Heart right ventricle (tissue), 16 donors: Measurements from ENCODE around the gene THSD4. TPM values are rescaled to one million over a fixed set of nuclear protein-coding genes. Genes with fewer than 3 reads are reported as not detected.

Experiments
- ATAC-seq, 8 donors: fragments of 200-7000 bp; cut with Tn5 transposase; one replicate each; pipeline ENCODE4 v1.9.1; 2020; ENCODE audit warnings: mild to moderate bottlenecking in 8 of 8, moderate library complexity in 8 of 8, moderate number of reproducible peaks in 1 of 8
- DNase-seq, 2 donors: peaks; one replicate each; pipeline ENCODE4 v3.0.0-alpha.2; 2020
- H3K27ac ChIP-seq, 10 donors: fragments of 200-600 bp; sonication (generic) in 2 of 10; one replicate each; pipeline versions ENCODE4 v1.5.0 to v1.8.0; 2020 to 2022; ENCODE audit warnings: mild to moderate bottlenecking in 3 of 10
- H3K27me3 ChIP-seq, 7 donors: fragments of 200-600 bp; one replicate each; pipeline ENCODE4 v1.8.0; 2021 to 2022; ENCODE audit warnings: mild to moderate bottlenecking in 2 of 7
- H3K36me3 ChIP-seq, 9 donors: fragments of 200-600 bp; sonication (generic) in 1 of 9; one replicate each; pipeline versions ENCODE4 v1.5.0 to v1.8.0; 2020 to 2022; ENCODE audit warnings: mild to moderate bottlenecking in 2 of 9
- H3K4me1 ChIP-seq, 9 donors: fragments of 200-600 bp; sonication (generic) in 1 of 9; one replicate each; pipeline versions ENCODE4 v1.5.0 to v1.8.0; 2020 to 2022; ENCODE audit warnings: mild to moderate bottlenecking in 4 of 9
- H3K4me3 ChIP-seq, 10 donors: fragments of 200-600 bp; sonication (generic) in 2 of 10; one replicate each; pipeline versions ENCODE4 v1.5.0 to v1.8.0; 2020 to 2022; ENCODE audit warnings: mild to moderate bottlenecking in 7 of 10, moderate library complexity in 2 of 10
- H3K9me3 ChIP-seq, 11 donors: fragments of 200-600 bp in 10 of 11; sonication (generic) in 2 of 11; one replicate each; pipeline versions ENCODE4 v1.5.0 to v1.8.0; 2013 to 2022; ENCODE audit warnings: mild to moderate bottlenecking in 2 of 11, control low read depth in 1 of 11, moderate library complexity in 1 of 11
- CTCF ChIP-seq, 9 donors: fragments of 200-600 bp; sonication (generic) in 2 of 9; IDR thresholded peaks; one replicate each; pipeline versions ENCODE4 v1.5.0 to v1.8.0; 2021 to 2022; ENCODE audit warnings: antibody characterized with exemption in 9 of 9, mild to moderate bottlenecking in 5 of 9, moderate library complexity in 1 of 9
- WGBS, 2 donors: extraction: QIAGEN DNeasy Blood & Tissue Kit; methylation state at CpG; one replicate each; pipeline ENCODE4 v1.1.7; 2013; ENCODE audit warnings: inconsistent platforms in 1 of 2; 5-methylcytosine and 5-hydroxymethylcytosine counted together
- intact Hi-C, 10 donors: fragments of 100-400 bp; cut with DNase I; formaldehyde crosslinking; loops; one replicate each; pipeline versions ENCODE4 v1.11.1 to v1.14.2; 2022
- polyA plus RNA-seq, 2 donors: library from polyadenylated mRNA; stranded (reverse); fragments of 200-250 nt; gene quantifications; one replicate each; pipeline ENCODE4 v1.2.3, GENCODE V29; 2013
- total RNA-seq, 10 donors: library from RNA; stranded (reverse); fragmentation: NEBNext Ultra II Directional in 3 of 10; extraction: Animal tissue kit (Norgen Biotek cat#: 25700) in 3 of 10; gene quantifications; one replicate each; pipeline versions ENCODE4 v1.2.1 to v1.2.4, GENCODE V29; 2021 to 2023
- donor health status: Arrhythmogenic right ventricular cardiomyopathy.
- donor health status: ischemic (EF 13 %, LVEDD 7.1; RV severe dilation, severe dysfunction).
- donor health status: healthy with polysubstance abuse.
- donor health status: DM: no; HTN: yes; CAD: no.
- donor health status: DM: no; HTN: no; CAD: no.
- donor health status: ischemic (EF 25% LVEDD 6.9; RV normal size, moderate dysfunction).
- donor health status: ischemic (EF 25% LVEDD 5.7; RV mildly dilated, moderate dysfunction).
- donor health status: healthy.
- donor health status: DM: yes; HTN: yes; CAD: no.
- donor health status: Ischemic cardiomyopathy.
- donor health status: ischemic (EF 35%, LVEDD 5.7; RV mildly dilated, moderate dysfunction).
- donor health status: nonischemic (EF 11% LVEDD 7.7; RV severe dilation, severe dysfunction).
- donor health status: DM: yes; HTN: yes; CAD: no.
- donor health status: PGD.
- donor health status: ischemic (EF 29% LVEDD 5.4; RV normal size, mild dysfunction).
- donor health status: nonischemic (EF 23%, LVEDD 6.1; RV moderate dilation, normal function).

Gene THSD4
- total and polyA plus RNA-seq, 12 donors, result 20.8 to 212 (median 139) TPM

DNA sequence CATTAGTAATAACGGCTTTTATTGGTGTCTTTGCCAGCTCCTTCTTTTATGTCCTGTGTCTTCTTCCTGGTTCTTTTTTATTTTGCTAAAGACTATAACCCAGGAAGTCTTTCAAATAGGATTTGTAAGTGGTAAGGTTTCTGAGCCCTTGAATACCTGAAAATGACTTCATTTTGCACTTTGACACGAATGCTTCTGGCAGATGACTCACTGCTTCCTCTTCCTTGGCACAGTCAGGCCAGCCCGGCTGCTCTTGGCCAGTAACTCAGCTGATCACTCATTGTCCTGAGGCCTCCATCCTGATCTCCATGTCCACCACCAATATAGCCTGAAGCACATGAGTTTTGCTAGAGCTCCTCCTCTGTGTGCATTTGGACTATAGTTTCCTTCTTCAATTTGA is 646.4 kb downstream of the THSD4 start:
- peak in 6 of 8 donors; percentile 50 to 92 (median 77) for ATAC-seq
- H3K4me1 ChIP-seq, result peaks cover 0 to 12% (median 8%) of the 10 kb centered on the region in 9 donors
- intact Hi-C loops, result no loop called here

DNA sequence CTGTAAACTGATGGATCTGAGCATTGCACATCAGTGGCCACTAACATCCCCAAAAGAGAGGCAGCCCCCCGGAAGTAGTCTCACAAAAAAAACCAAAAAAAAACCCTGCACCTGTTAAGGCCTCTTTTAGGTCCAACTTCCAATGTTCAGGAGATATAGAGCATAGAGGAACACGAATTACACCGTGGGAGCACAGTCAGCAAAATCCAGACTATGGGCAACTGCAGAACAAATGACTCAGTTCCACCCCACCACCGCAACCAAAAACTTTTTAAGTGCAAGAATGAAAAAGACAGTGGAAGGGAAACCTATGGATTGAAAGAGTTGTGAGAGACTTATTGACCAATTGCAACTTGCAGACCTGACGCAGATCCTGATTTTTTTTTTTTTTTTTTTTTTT is 652.9 kb downstream of the THSD4 start:
- DNase-seq (no peak), ATAC-seq (no peak)
- no peaks in the 10 kb centered on the region for H3K9me3 ChIP-seq
- no peak for TF ChIP-seq CTCF (IDR thresholded peaks at IDR 0.05)
- no peaks in the 10 kb centered on the region for H3K27me3 ChIP-seq
- H3K27ac ChIP-seq, result no peak overlapping the region
- 95 to 96% methylated on average over 5 of the region's 5 CpGs for WGBS, 2 donors
- no peak overlapping the region for H3K4me3 ChIP-seq
- intact Hi-C loops, result no loop called here
- H3K4me1 ChIP-seq, result no peaks in the 10 kb centered on the region
- H3K36me3 ChIP-seq, result peaks cover 0 to 44% (median 0%) of the 10 kb centered on the region in 9 donors

More for the DNA sequence above, 646.4 kb downstream of the THSD4 start:
- Histone ChIP-seq H3K4me3 (no peak overlapping the region), H3K27me3 (no peaks in the 10 kb centered on the region), H3K27ac (peak overlapping the region in 3 of 10 donors; percentile 23 to 59 (median 28)), H3K9me3 (peaks cover 0 to 19% (median 10%) of the 10 kb centered on the region in 11 donors), H3K36me3 (peaks cover 0 to 51% (median 0%) of the 10 kb centered on the region in 9 donors)
- 33 to 36% methylated on average over 3 of the region's 3 CpGs for WGBS, 2 donors
- TF ChIP-seq CTCF (IDR thresholded peaks at IDR 0.05), result no peak
- DNase-seq, result no peak

DNA sequence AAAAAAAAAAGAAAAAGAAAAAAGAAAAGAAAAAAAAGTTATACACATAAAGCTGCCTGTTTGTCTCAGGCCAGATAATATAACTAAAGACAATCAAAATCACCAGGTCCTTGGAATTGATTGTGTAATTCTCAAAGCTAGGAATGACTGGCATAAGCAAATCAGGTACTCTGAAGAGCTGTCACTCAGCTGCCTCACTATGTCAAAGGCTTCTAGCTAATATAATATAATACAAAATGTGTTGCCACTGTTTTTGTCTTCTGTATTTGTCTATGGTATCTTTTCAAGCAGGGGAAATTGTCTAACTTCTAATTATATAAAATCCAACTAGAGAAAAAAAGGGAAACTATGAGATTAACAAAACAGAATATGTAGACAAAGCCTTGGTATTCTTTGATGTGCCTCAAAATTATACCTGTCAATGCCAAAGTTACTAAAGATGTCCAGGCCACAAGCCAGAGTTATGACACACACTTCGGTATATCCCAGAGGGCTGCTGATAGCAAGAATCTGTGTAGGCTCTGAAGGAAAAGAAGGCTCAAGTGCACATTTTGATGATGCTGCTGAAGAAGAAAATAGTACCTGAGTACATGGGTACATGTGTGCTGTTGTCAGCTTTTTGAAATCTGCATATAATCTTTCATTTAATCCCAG is 658.1 kb downstream of the THSD4 start:
- Histone ChIP-seq H3K9me3 (no peaks in the 10 kb centered on the region), H3K27me3 (no peaks in the 10 kb centered on the region), H3K36me3 (peaks cover 0 to 25% (median 0%) of the 10 kb centered on the region in 9 donors), H3K27ac (no peak overlapping the region), H3K4me3 (no peak overlapping the region), H3K4me1 (no peaks in the 10 kb centered on the region)
- no peak for DNase-seq
- ATAC-seq, result no peak
- intact Hi-C loops, result loop anchor here in 1 of 10 donors (10.0 kb wide), 1 partner anchor 381 kb away; no protein-coding TSS in a partner anchor
- WGBS, 2 donors, result 37 to 56% methylated on average over 1 of the region's 1 CpG
- no peak for TF ChIP-seq CTCF (IDR thresholded peaks at IDR 0.05)

GRCh38 chr15:71775856-71776255 is 660.6 kb downstream of the THSD4 start:
- Histone ChIP-seq H3K4me1 (peaks cover 0 to 10% (median 5%) of the 10 kb centered on the region in 9 donors), H3K4me3 (no peak overlapping the region), H3K9me3 (no peaks in the 10 kb centered on the region), H3K27me3 (no peaks in the 10 kb centered on the region), H3K36me3 (peaks cover 0 to 26% (median 0%) of the 10 kb centered on the region in 9 donors), H3K27ac (no peak overlapping the region)
- DNase-seq (no peak), ATAC-seq (no peak)
- no peak for TF ChIP-seq CTCF (IDR thresholded peaks at IDR 0.05)
- intact Hi-C loops, result loop anchor here in 1 of 10 donors (10.0 kb wide), 1 partner anchor 379 kb away; no protein-coding TSS in a partner anchor
